Kasumi-1 (cell line): Measurements from ENCODE around the gene CLDN24.
"Not testable (repeated sequence)": the region's sequence is repeated elsewhere in the genome, so short reads cannot be mapped to it uniquely, and the experiment has no call there.

Experiments used
- DNase-seq, 2 experiments: peaks; one replicate each; lab custom pipeline; 2025; lab: John Stamatoyannopoulos, UW

CLDN24 gene

DNA sequence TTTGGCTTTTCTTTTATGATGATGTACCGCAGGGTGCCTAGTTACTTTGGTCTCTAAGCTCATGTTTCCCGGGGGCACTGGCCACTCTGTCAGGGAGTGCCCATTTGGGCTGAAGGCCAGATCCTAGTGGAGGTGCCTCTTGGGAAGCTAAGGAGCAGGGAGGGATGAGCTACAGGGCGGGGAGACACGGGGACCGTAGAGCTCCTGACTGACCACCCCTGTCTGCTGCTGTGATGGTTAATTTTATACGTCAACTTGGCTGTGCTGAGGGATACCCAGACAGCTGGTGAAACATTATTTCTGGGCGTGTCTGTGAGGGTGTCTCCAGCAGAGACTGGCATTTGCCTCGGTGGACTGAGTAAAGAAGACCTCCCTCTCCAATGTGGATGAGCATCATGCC is 24.9 kb upstream of the CLDN24 start:
- DNase-seq: no peak

GRCh38 chr4:183345261-183345660 is 23.0 kb upstream of the CLDN24 start:
- no peak for DNase-seq

- no peak for DNase-seq
Observed at GRCh38 chr4:183344523-183345255, 22.5 kb upstream of the CLDN24 start.

- DNase-seq: no peak
Observed at GRCh38 chr4:183343730-183344129, 21.5 kb upstream of the CLDN24 start.

- no peak for DNase-seq
Observed at GRCh38 chr4:183342541-183343533, 20.6 kb upstream of the CLDN24 start.

- no peak for DNase-seq
Observed at GRCh38 chr4:183337833-183338232, 15.6 kb upstream of the CLDN24 start.

DNA sequence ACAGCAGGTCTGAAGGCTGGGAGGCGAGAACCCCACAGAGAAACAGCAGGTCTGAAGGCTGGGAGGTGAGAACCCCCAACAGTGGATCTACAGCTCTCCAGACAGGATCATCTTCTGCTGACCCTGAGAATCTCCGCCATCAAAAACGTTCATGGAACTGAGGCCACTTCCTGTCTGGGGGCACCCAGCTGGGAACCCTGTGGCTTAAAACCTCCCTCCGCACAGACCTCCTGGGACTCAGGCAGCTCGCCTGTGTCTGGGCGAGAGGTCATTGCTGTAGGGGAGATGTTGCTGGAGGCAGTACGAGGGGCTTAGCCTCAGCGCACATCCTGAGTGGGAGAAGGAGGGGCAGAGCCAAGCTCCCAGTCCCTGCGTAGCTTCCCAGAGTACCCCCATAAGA is 15.1 kb upstream of the CLDN24 start:
- DNase-seq: no peak

DNA sequence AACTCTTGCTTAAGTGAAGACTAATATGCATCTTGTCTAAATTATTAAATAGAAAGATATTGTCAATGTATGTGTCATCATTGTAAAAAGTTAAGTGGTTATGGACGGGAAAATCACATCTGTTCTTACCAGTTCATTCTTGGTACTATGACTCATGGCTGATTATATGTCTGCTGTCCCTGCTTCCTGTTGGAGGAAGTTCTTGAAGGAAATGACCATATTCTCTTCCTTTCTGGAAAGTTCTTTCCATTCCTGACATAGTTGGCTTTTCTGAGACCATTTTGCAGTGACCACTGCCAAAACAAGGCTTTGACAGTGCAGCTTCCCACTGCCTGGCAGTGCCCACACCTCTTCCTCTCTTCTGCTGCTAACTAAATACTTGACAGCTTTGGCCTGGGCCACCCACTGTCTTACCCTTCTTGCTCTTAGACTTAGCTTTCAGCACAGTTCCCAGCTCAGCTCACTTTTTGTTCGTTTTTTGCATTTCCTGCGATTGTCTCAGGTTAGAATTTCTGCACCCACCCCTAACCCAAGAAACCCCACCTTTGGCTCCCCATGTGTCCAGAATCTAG is 13.2 kb upstream of the CLDN24 start:
- DNase-seq: peak; percentile 12 to 14

GRCh38 chr4:183333983-183334382 is 11.8 kb upstream of the CLDN24 start:
- no peak for DNase-seq

DNA sequence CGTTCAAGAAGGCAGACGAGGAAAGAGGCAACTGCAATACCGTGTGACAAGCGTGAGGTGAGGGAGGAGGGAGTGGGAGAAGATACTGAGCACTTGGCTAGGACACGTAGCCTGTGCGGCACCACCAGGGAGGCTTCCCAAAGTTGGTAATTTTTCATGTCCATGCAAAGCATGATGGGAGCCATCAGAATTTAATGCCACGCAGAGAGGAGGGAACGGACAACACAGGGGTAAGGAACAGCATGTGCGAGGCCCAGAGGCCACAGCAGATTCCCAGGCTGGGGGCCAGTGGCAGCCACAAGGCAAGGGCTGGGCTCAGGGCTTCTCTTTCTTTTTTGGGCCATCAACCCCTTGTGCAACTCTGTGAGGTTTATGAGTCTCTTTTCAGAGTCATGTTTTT is 11.0 kb upstream of the CLDN24 start:
- DNase-seq: no peak

- no peak for DNase-seq
Observed at GRCh38 chr4:183332447-183332846, 10.2 kb upstream of the CLDN24 start.

GRCh38 chr4:183330841-183331240 is 8.6 kb upstream of the CLDN24 start:
- no peak for DNase-seq

- DNase-seq: no peak
Observed at GRCh38 chr4:183329954-183330742, 7.9 kb upstream of the CLDN24 start.

DNA sequence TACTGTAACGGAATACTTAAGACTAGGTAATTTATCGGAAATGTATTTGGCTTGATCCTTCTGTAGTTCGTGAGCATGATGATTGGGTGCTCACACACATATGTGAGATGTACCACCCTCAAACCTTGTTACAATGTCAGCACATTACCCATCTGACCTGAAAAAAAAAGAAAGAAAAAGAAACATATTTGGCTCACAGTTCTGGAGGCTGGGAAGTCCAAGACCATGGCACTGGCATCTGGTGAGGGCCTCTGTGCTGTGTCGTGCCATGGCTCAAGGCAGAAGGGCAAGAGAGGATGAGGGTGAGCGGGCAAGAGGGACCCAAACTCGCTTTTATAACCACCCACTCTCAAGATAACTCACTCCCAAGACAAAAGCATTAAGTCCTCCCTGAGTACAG is 7.0 kb upstream of the CLDN24 start:
- DNase-seq: no peak

DNA sequence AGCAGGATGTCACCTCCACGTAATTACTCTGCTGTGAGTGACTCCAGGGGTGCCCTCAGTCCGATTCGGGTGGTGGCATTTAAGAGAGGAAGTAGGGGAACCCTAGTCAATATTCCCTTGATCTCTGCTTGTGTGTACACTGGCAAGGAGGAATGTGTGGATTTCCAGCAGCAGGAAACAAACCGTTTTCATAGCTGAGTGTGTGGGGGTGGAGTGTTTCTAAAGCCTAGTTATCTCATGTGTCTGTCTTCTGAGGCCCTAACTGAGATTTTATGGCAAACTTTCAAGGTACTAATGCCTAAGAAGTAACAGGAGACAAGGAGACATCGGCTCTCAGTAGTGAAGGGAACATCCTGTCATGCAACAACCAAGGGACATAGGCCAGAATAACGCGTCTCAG is 6.6 kb upstream of the CLDN24 start:
- no peak for DNase-seq

DNA sequence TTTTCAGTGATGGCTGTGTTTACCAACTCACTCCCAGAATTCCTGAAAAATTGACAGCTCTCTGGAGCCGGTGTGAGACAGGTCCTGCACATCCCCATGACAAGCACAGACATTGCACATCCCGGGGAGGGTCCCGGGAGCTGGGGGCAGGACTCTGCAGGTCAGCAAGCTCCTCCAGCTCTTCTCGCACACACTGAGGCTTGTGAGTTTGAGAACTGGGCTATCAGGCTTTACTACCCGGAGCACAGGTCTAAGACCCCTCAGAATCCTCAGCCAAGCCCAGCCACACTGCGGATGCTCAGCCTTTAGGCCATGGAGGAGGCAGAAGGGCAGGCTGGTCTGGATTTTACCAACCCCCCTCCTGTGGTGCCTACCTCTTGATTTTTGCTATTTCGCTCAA is 5.6 kb upstream of the CLDN24 start:
- no peak for DNase-seq

GRCh38 chr4:183326853-183327252 is 4.6 kb upstream of the CLDN24 start:
- no peak for DNase-seq

DNA sequence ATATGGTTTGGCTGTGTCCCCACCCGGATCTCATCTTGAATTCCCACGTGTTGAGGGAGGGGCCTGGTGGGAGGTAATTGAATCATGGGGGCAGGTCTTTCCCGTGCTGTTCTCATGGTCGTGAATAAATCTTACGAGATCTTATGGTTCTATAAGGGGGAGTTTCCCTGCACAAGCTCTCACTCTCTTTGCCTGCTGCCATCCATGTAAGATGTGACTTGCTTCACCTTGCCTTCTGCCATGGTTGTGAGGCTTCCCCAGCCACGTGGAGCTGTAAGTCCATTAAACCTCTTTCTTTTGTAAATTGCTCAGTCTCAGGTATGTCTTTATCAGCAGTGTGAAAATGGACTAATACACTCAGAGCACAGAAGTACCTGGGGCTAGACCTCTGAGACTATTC is 4.2 kb upstream of the CLDN24 start:
- DNase-seq: not testable (repeated sequence)

DNA sequence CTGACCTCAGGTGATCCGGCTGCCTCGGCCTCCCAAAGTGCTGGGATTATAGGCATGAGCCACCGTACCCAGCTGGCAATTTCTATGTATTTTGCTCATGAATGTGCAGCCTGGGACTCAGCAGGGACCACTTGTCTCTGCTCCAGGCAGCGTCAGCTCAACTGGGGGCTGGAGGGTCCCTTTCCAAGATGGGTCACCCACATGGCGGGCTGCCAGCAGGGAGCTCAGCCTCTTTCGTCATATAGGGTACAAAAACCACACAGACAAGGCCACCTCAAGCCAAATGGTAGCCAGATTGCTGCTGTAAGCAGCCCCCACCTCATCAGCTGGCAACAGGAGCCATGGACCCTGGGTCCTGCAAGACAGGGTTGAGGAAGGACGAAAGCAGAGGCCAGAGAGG is 2.4 kb upstream of the CLDN24 start:
- DNase-seq: no peak

DNA sequence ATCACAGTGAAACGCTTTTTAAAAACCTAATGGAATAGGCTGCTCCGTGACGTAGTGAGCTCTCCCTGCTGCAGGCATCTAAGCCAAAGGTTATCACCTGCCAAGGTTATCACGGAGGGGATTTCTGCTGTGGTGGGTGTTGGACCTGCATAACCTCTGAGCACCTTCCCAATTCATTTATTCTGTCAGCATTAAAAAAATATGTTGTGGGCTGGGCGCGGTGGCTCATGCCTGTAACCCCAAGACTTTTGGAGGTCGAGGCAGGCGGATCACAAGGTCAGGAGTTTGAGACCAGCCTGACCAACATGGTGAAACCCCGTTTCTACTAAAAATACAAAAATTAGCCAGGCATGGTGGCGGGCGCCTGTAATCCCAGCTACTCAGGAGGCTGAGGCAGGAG is 1.8 kb upstream of the CLDN24 start:
- not testable (repeated sequence) for DNase-seq

- no peak for DNase-seq
Observed at GRCh38 chr4:183323295-183323694, 1.1 kb upstream of the CLDN24 start.

DNA sequence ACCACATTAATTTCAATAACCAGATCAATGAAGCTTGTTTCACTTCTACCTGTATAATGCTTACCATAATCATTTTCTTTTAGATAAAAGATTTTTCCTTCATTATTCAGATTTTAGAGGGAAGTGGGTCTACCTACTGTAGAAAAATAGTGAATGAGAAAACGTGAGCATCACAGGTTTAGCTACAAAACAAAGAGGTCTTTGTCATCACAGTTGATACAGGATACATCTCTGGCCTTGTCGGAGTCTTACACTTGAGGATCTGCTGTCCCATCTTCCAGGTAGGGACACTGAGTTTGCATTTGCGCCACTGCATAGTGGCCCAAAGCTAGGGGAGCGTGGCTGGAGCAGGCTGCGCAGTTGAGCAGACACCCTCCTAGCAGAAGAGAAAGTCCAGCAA is 710 bp downstream of the CLDN24 start:
- DNase-seq: no peak
